ENCODE measurements around the gene MN1. TPM values are rescaled to one million over a fixed set of nuclear protein-coding genes. Genes with fewer than 3 reads are reported as not detected.

Gene MN1
- total RNA-seq, 2 donors from 2014 or later: 1.0 to 5.6 TPM

GRCh38 chr22:27809700-27810608 is 8.4 kb upstream of the MN1 start:
- intact Hi-C loops (cut with DNase I): loop anchor here (10.0 kb wide), 2 partner anchors 405 to 1055 kb away; no protein-coding TSS in a partner anchor
- ATAC-seq (no peak), DNase-seq (no peak)
- no peaks in the 10 kb centered on the region for H3K9me3 ChIP-seq
- H3K36me3 ChIP-seq (replicated peaks in 1 of 2; ENCODE audit: insufficient read depth in 1 of 2, low read depth in 2 of 2): no peaks in the 10 kb centered on the region
- H3K4me1 ChIP-seq: peaks cover 11% of the 10 kb centered on the region
- no peak overlapping the region for H3K4me3 ChIP-seq
- no peaks in the 10 kb centered on the region for H3K27me3 ChIP-seq
- TF ChIP-seq, protein P1, sequence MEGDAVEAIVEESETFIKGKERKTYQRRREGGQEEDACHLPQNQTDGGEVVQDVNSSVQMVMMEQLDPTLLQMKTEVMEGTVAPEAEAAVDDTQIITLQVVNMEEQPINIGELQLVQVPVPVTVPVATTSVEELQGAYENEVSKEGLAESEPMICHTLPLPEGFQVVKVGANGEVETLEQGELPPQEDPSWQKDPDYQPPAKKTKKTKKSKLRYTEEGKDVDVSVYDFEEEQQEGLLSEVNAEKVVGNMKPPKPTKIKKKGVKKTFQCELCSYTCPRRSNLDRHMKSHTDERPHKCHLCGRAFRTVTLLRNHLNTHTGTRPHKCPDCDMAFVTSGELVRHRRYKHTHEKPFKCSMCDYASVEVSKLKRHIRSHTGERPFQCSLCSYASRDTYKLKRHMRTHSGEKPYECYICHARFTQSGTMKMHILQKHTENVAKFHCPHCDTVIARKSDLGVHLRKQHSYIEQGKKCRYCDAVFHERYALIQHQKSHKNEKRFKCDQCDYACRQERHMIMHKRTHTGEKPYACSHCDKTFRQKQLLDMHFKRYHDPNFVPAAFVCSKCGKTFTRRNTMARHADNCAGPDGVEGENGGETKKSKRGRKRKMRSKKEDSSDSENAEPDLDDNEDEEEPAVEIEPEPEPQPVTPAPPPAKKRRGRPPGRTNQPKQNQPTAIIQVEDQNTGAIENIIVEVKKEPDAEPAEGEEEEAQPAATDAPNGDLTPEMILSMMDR (IDR thresholded peaks at IDR 0.05): no peak
- no peak for TF ChIP-seq POLR2A (IDR thresholded peaks at IDR 0.05)
- 53 to 61% methylated on average over 8 to 14 of the region's 17 CpGs for WGBS, 2 donors
- peak overlapping the region in 3 of 4 donors; percentile 41 to 53 (median 52) for H3K27ac ChIP-seq

DNA sequence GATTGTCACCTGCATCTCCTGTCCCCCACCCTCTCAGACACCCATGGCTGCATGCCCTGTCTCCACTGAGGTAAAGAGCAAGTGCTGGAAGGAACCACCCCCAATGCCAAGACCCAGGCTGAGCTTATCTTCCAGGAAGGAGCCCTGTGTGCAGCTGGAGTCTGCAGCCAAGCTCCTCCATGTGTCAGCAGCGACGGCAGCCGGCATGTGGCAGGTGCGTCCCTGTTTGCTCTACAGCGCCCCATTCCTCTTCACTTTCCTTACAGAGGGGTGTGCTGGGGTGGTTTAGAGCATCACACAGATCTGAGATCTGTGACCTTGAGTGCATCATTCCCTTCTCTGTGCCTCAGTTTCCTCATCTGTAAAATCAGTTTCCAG is 7.7 kb upstream of the MN1 start:
- peaks cover 15% of the 10 kb centered on the region for H3K4me1 ChIP-seq
- TF ChIP-seq, protein P1 (IDR thresholded peaks at IDR 0.05): no peak
- TF ChIP-seq POLR2A (IDR thresholded peaks at IDR 0.05): no peak
- H3K4me3 ChIP-seq: no peak overlapping the region
- DNase-seq: no peak
- H3K9me3 ChIP-seq: no peaks in the 10 kb centered on the region
- intact Hi-C loops (cut with DNase I): loop anchor here (10.0 kb wide), 2 partner anchors 404 to 1054 kb away; no protein-coding TSS in a partner anchor
- no peaks in the 10 kb centered on the region for H3K27me3 ChIP-seq
- no peak overlapping the region for H3K27ac ChIP-seq
- 0 to 13% methylated on average over 1 to 5 of the region's 5 CpGs for WGBS, 2 donors
- no peaks in the 10 kb centered on the region for H3K36me3 ChIP-seq (replicated peaks in 1 of 2; ENCODE audit: insufficient read depth in 1 of 2, low read depth in 2 of 2)
- no peak for ATAC-seq

GRCh38 chr22:27808451-27809225 is 7.1 kb upstream of the MN1 start:
- WGBS, 2 donors: 78 to 82% methylated on average over 18 of the region's 18 CpGs
- Histone ChIP-seq H3K9me3 (no peaks in the 10 kb centered on the region), H3K36me3 (replicated peaks in 1 of 2; ENCODE audit: insufficient read depth in 1 of 2, low read depth in 2 of 2) (no peaks in the 10 kb centered on the region), H3K4me3 (no peak overlapping the region), H3K4me1 (peaks cover 15% of the 10 kb centered on the region), H3K27me3 (no peaks in the 10 kb centered on the region), H3K27ac (no peak overlapping the region)
- intact Hi-C loops (cut with DNase I): loop anchor here (10.0 kb wide), 2 partner anchors 404 to 1054 kb away; no protein-coding TSS in a partner anchor
- ATAC-seq (no peak), DNase-seq (no peak)
- TF ChIP-seq POLR2A (IDR thresholded peaks at IDR 0.05): no peak
- TF ChIP-seq, protein P1 (IDR thresholded peaks at IDR 0.05): no peak

- TF ChIP-seq, protein P1 (IDR thresholded peaks at IDR 0.05): no peak
- no peak for TF ChIP-seq POLR2A (IDR thresholded peaks at IDR 0.05)
- no peaks in the 10 kb centered on the region for H3K27me3 ChIP-seq
- ATAC-seq: no peak
- no peaks in the 10 kb centered on the region for H3K9me3 ChIP-seq
- peaks cover 28% of the 10 kb centered on the region for H3K4me1 ChIP-seq
- WGBS, 2 donors: 74 to 76% methylated on average over 7 of the region's 7 CpGs
- intact Hi-C loops (cut with DNase I): loop anchor here (10.0 kb wide), 2 partner anchors 401 to 1051 kb away; no protein-coding TSS in a partner anchor
- DNase-seq: no peak
- no peaks in the 10 kb centered on the region for H3K36me3 ChIP-seq (replicated peaks in 1 of 2; ENCODE audit: insufficient read depth in 1 of 2, low read depth in 2 of 2)
- H3K4me3 ChIP-seq: no peak overlapping the region
- H3K27ac ChIP-seq: no peak overlapping the region
Measured at GRCh38 chr22:27805841-27806240, 4.3 kb upstream of the MN1 start.
